ENCODE data around the gene AZU1.
A peak's percentile ranks its signal among the peaks of the same experiment; 100 is the strongest.

The AZU1 gene, protein sequence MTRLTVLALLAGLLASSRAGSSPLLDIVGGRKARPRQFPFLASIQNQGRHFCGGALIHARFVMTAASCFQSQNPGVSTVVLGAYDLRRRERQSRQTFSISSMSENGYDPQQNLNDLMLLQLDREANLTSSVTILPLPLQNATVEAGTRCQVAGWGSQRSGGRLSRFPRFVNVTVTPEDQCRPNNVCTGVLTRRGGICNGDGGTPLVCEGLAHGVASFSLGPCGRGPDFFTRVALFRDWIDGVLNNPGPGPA

DNA sequence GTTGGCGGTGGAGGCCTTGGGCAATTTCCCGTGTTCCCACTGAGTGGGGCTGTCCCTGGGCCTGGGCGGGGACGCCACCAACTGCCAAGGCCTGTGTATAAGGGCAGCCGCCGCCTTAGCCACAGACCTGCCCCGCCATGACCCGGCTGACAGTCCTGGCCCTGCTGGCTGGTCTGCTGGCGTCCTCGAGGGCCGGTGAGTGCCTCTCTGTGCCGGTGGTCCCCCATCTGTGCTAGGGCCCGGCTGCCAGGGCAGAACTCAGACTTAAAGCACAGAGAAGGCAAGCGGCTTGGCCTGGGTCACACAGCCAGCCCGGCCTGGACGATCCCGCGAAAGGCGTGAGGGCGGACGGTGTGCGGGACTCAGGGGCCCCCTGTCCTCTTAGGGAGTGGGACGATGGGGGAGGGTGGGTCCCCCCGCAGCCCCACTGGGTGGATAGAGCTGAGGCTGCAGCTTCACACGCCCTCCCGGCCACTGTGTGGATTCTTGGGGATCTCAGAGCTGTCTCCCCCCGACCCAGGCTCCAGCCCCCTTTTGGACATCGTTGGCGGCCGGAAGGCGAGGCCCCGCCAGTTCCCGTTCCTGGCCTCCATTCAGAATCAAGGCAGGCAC, at the start of gene AZU1:
TSS of gene AZU1 (plus strand) at position 128 of the 612 bp plus-strand sequence. CDS start at position 138, 10 bp downstream.
- DNase-seq = no peak

DNA sequence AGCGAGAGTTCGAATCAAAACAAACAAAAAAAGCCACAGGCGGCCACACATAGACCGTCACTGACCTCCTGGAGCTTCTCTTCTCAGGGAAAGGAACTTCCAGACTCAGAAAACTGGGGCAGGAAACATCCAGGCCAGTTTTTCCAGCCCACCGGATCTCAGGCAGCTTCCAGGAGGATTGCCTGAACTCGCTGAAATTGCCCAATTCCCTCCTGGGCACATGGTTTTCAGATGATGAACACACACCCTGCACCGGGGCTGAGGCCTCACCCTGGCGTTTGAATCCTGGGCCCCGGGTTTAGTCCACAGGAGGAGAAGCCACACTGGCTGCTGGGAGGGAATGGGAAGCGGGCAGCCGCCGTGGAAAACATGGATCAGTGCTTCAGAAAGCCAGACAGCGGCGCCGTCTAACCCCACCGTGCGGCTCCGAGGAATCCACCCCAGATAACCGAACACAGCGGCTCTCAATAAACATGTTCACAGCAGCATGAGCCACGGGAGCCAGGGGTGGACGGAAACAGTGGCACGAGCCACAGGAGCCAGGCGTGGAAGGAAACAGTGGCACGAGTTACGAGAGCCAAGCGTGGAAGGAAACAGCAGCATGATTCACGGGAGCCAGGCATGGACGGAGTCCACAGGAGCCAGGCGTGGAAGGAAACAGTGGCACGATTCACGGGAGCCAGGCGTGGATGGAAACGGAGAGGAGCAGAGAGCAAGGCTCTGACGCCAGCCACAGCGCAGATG, 48.6 kb upstream of the AZU1 start:
- no peak for DNase-seq

DNA sequence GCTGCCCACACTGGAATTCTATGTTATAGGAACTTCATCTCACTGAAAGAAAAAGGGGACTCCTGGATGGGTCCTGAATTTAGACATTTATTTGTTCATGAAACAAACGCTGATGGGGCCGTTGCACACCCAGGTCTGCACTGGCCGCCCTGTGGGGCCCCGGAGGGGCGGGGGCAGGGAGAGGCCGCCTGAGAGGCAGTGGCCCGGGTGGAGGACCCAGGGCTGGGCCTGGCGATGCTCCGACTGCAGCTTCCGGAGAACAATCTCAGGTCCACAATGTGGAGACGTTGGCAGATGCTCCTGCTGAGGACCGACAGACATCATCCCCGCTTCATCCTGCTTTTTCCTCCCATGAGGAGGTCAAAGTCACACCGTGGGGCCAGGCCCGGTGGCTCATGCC, 46.7 kb upstream of the AZU1 start:
- DNase-seq = no peak

DNA sequence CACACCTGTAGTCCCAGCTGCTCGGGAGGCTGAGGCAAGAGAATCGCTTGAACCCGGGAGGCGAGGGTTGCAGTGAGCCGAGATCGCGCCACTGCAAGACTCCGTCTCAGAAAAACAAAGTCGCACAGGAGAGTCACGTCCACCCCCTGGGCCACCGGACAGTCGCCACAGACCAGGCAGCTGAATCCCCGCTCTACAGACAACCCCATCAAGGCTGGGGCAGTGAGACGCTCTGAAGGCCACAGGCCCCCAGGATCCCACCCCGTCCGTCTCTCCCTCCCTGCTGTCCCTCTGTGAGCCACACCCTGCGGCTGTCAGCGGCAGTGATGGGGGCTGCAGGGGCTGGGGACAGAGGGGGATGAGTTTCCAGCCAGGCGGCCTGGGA, 45.8 kb upstream of the AZU1 start:
- DNase-seq = no peak

DNA sequence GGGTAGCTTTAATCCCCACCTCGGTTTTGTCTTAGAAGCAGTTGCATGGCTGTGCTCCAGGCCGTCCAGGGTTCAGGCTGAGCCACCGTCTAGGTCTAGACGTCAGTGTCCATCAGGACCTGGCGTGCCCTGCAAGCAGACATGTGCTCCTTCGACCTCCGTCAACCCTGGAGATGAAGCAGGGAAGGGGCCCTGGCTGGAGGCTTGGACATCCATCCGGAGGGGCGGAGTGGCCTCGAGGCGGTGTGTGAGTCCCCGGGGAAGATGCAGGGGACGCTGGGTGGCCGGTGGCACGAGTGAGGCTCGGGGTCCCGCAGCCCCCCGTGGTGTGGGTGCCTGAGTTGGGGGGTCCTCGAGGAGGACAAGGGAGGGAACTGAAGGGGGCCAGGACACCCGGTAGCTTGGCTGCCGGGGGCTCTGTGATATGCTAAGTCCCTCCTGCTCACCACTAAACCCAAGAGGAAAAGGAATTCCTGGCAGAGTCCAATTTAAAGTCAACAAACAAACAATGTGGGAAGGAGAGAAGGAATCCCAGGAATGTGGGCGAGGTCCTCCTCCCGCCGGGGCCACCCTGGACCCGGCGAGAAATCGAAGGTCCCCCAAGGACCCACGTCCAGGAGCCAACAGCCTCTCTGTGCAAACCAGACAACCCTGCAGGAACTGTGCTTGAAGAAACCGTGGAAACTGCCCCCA, 45.3 kb upstream of the AZU1 start:
- no peak for DNase-seq

DNA sequence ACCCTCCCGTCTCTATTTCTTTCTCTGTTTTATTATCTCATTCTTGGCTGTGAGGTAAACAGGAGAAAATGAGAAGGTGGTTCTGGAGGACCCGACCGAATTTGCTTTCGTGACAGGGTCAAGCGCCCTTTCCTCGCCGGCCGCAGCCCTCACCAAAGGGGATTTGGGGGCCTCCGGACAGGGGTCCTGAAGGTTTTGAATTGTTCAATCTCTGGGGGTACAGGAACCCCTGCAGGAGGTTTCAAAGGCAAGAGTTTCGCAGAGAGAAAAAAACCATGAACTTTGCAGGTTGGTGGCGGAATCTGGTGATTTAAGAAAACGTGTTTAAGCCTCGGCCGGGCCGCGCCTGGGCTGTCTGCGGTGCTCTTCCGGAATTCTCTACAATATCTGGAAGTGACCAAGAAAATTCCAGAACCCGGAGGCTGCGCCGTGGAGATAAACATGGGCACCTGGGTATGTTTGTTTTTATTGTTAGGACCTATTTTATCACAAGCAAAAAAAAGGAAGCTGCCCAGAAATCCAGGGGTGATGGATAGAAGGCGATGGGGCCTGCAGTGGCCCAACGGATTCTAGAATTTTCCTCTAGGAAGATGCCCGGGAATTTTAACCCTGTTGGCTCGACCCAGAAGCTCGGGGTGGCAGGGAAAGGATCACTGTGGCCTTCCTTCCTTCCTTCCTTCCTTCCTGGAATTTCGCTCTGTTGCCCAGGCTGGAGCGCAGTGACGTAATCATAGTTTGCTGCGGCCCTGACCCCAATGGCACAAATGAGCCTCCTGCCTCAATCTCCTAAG, 44.6 kb upstream of the AZU1 start:
- no peak for DNase-seq

DNA sequence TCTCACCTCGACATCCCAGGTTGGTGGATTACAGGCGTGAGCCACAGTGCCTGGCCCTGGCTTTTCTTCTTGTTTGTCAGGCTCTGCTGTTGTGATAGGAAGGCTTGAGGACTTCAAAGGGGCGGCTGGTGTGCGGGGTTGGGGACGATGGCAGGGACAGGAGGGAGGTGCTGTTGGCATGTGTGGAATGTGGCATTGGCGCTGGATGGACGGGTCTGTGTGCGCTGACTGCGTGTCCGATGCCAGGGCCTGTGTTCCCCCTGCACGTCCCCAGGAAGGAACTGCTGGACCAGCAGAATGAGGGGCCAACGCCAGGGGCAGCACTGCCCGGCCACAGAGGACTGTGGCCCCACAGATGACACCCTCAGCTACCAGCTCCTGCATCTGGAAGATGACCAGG, 43.1 kb upstream of the AZU1 start:
- DNase-seq = no peak

DNA sequence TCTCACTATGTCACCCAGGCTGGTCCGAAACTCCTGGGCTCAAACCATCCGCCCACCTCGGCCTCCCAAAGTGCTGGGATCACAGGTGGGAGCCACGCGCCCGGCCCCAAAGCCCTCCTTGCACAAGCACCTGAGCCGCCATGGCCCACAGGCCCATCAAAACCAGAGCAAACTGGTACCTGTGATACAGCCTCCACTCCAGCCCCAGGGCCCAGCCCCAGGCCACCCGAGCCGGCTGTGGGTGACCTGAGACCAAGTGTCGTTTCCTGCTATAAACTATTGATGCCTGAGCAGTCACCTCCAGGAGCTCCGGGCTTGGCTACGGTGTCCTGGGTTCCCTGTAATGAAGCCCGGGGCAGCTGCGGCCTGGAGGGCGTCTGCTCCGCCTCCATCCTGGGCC, 40.1 kb upstream of the AZU1 start:
- no peak for DNase-seq

DNA sequence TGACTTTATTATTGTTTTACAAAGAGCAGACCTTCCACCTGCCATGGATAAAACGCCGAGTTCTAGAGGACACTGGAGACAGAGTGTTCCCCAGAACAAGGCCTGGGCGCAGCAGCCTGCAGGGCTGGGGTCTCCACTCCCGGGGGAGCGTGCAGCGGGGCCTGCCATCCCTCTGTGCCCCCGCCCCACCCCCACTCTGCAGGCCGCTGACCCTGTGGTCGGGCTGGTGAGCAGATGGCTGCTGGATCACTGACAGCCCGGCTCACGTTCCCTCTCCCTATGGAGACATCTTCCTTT, 39.0 kb upstream of the AZU1 start:
- DNase-seq = no peak

DNA sequence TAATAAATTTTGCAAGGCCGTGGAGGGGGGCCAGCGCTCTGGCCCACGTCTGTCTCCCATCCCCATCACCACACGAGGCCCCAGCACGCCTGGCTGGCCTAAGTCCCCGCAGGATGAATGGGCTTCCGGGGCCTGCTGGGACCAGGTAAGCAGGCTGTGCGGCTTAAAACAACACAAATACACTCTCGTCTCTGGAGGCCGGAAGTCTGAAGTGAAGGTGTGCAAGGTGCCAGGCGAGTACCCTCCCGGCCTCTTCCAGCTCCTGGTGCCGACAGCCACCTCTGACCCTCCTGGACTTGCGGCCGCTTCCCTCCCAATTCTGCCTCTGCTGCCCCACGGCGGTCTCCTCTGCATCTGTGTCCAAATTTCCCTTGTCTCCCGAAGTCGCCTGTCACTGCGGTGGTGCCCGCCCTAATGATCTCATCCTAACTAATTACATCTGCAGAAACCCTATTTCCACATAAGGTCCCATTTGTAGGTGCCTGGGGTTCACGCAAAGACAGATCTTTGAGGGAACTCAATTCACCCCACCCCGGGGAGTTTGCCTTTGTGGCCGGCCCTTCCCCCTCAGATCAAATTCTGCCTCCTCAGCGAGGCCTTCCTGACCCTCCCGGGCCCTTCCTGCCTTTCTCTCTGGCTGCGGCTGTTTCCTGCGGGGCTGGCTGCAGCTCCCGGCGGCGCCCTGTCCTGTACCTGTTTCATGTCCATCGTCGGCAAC, 38.5 kb upstream of the AZU1 start:
- DNase-seq = no peak

DNA sequence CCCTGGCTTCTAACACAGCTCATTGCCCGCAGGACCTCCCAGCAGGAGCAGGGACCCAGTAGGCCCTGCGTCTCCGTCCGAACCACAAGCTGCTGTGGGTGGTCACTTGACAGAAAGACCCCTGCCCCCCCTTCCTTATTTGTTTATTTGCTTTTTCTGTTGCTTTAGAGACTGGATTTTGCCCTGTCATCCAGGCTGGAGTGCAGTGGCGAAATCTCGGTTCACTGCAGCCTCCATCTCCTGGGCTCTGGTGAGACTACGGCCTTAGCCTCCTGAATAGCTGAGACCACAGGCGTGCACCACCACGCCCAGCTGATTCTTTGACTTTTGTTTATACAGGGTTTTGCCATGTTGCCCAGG, 38.0 kb upstream of the AZU1 start:
- no peak for DNase-seq

DNA sequence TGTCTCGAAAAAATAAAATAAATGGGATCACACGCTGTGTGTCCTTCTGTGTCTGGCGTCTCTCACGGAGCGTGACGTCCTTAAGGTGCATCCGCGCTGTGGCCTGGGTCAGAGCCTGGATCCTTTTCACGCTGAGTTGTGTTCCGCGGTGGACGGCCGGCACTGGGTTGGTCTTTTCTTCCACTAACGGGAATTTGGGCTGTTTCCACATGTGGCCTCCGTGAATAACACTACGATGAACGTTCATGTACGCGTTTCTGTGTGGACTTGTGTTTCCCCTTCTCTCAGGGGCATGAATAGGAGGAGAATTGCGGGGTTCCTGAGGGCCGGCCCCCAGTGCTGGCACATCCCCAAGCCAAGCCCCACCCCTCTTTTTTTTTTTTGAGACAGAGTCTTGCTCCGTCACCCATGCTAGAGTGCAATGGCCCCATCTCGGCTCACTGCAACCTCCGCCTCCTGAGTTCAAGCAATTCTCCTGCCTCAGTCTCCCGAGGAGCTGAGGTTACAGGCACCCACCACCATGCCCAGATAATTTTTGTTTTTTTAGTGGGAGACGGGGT, 36.5 kb upstream of the AZU1 start:
- DNase-seq = no peak

DNA sequence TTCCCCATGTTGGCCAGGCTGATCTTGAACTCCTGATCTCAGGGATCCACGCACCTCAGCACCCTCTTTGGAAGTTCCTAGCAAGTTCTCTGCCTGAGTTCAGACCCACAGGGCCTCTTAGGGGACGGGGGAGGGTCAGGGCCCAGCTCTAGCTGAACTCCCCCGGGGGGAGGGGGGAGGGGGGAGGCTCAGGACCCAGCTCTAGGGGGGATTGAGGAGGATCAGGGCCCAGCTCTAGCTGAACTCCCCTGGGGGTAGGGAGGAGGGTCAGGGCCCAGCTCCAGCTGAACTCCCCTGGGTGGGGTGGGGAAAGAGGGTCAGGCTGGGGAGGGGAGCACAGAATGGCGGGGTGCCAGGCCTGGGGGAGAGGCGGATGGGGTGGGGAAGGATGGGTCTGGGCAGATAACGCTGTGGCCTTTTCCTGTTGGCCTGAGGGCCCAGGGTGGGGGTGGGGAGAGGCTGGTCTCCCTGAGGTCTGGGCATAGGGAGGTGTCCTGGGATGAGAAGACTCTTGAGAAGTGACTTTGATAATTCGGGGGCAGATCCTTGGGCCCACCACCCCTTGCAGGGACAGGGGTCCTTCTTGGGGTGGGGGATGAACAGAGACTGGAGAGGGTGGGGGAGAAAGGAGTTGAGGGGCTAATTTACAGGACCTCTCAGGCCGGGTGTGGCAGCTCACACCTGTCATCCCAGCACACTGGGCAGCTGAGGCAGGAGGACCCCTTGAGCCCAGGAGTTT, 35.9 kb upstream of the AZU1 start:
- no peak for DNase-seq

DNA sequence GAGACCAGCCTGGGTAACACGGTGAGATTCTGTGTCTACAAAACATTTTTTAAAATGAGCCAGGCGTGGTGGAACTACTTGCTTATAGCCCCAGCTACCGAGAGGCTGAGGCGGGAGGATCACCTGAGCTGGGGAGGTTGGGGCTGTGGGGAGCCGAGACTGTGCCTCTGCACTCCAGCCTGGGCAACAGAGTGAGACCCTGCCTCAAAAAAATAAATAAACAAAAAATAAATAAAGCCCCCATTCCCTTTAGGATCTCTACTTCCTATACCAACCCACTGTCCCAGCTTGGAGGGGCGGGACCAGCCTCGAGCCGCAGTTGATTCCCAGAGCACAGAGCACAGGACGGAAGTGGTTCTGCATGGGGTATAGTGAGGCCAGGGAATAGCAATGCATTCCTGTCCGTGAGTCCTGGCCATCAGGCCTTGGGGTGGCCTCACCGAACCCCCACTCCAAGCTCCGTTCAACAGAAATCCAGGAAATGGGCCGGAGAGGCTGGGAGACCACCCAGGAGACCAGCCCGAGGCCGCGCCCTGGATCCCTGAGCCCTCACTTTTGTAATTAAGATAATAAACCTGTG, 35.2 kb upstream of the AZU1 start:
- DNase-seq = no peak

DNA sequence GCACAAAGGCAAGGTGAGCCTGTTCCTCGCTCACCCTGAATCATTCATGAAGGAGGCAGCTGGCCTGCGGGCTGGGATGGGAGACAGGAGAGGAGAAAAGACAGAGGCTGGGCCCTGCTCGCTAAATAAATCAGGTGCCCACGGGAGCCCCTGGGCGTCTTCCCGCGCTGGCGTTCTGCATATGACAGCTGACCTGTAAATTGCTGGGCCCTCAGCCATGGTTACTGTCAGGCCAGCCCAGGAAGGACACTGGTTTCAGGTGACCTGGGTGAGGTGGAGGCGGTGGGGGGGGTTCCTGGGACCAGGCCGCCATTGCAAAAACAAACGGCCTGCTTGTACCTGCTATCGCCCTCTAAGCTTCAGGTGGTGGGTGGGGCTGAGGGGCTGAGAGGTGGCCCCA, 33.8 kb upstream of the AZU1 start:
- no peak for DNase-seq

DNA sequence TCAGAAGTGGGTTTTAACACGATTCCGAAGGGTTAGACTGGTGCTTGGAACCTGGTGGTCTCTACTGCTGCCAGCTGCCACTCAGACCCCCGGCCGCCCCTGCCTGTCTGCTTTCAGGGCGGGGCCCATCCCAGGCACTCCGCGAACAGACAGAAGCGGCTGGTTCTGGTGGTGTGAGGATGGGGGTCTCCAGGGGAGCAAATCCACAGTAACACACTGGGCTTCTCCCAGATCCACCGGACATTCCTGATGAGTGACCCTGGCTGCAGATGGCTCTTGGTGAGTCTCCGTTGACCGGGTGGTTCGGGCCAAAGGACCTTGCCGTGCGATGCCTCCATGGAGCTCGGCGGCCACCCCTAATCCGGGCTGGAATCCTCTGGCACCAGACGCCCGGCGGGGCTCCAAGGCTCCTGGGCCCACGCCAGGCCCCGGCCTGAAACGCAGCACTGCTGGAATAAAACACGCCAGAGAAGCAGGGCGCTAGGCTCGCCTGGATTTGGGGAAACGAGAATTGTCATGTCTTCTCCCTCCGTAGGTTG, 32.5 kb upstream of the AZU1 start:
- DNase-seq = no peak

DNA sequence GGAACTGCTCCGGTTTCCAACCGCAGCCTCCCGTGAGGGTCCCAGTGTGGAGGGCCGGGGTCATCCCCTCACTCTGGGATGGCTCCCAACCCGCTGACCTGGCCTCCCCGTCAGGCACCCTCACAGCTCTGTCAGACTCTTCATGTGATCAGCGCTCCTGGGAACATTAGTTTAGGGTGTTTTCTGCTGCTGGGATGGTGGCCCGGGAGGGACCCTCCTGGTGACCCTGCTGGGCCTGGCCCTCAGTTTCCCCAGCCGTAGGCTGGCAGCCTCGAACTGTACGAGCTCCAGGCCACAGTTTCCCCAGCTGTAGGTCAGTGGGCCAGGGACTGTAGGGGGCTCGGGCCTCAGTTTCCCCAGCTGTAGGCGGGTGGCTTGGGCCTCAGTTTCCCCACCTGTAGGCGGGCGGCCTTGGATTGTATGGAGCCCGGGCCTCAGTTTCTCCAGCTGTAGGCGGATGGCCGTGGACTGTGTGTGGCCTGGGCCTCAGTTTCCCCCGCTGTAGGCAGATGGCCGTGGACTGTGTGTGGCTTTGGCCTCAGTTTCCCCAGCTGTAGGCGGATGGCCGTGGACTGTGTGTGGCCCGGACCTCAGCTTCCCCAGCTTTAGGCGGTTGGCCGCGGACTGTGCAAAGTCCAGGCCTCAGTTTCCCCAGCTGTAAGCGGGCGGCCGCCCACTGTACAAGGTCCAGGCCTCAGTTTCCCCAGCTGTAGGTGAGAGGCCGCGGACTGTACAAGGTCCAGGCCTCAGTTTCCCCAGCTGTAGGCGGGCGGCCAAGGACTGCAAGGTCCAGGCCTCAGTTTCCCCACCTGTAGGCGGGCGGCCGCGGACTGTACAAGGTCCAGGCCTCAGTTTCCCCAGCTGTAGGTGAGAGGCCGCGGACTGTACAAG, 31.7 kb upstream of the AZU1 start:
- DNase-seq = no peak

DNA sequence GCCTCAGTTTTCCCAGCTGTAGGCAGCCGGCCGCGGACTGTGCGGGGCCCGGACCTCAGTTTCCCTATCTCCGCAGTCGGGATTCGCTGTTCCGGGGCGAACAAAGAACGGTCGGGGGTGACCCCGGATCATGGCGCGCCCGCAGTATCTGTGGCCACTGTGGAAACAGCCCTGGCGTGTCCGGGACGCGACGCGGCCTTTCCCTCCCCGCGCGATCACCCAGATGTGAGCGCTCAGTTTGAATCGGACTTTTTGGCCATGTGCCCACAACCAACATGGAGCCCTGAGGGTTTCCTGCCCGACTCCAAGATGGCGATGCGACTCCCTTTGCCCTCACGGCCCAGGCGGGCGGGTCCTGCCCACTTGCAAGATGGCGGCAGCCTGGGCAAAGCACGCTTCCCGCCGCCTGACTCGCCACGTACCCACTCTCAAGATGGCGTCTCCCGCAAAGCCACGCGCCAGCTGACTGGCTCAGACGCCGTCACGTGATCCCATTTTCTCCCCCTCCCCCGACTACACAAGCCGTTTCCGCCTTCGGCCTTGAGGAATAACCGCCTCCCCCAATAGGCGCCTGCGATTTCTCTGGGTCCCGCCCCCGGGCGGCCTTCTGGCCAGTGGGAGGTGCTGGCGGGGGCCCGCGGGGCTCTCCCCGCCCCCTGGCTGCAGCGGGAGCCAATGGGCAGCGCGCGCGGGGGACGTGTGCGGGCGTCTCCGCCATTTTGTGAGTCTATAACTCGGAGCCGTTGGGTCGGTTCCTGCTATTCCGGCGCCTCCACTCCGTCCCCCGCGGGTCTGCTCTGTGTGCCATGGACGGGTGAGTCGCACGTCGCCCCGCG, 30.7 kb upstream of the AZU1 start, which contains the start of gene PTBP1:
TSS of gene PTBP1 (plus strand) at position 761 of the 836 bp plus-strand sequence. CDS start at position 807, 46 bp downstream.
- DNase-seq = peak; percentile 100
